GM18508 (cell line): Measurements from ENCODE around the gene PLIN1.

Experiments used
- ATAC-seq: cut with Tn5 transposase; IDR thresholded peaks from one replicate; pipeline ENCODE4 v1.9.1; 2021; ENCODE audit warnings: moderate number of reproducible peaks; ENCODE audit not compliant: insufficient read depth, unreplicated experiment

PLIN1 gene

GRCh38 chr15:89630974-89631901 lies 47.9 kb downstream of the PLIN1 start:
- no peak for ATAC-seq

GRCh38 chr15:89630260-89630659 lies 48.9 kb downstream of the PLIN1 start:
- no peak for ATAC-seq

GRCh38 chr15:89629829-89630228 lies 49.3 kb downstream of the PLIN1 start:
- no peak for ATAC-seq

- ATAC-seq = no peak
Measured at GRCh38 chr15:89628806-89629715, 50.1 kb downstream of the PLIN1 start.

GRCh38 chr15:89628301-89628700 lies 50.9 kb downstream of the PLIN1 start:
- ATAC-seq = no peak

- no peak for ATAC-seq
Measured at GRCh38 chr15:89627256-89627970, 51.8 kb downstream of the PLIN1 start.

GRCh38 chr15:89625716-89626115 lies 53.5 kb downstream of the PLIN1 start:
- no peak for ATAC-seq

GRCh38 chr15:89623165-89623564 lies 56.0 kb downstream of the PLIN1 start:
- no peak for ATAC-seq

- ATAC-seq = no peak
Measured at GRCh38 chr15:89621547-89621946, 57.6 kb downstream of the PLIN1 start.

- no peak for ATAC-seq
Measured at GRCh38 chr15:89616228-89616627, 62.9 kb downstream of the PLIN1 start.

GRCh38 chr15:89615135-89615534 lies 64.0 kb downstream of the PLIN1 start:
- no peak for ATAC-seq
